Measurements from ENCODE around the gene RAB3B.
"Not testable (repeated sequence)": the region's sequence is repeated elsewhere in the genome, so short reads cannot be mapped to it uniquely, and the experiment has no call there.

The RAB3B gene

GRCh38 chr1:51989582-51990477 lies 670 bp downstream of the RAB3B start:
- DNase-seq = no peak

- DNase-seq = no peak
These were observed 2.2 kb downstream of the RAB3B start for GRCh38 chr1:51988254-51988653.

- DNase-seq = no peak
These were observed 3.8 kb downstream of the RAB3B start for GRCh38 chr1:51986718-51987117.

- no peak for DNase-seq
These were observed 8.3 kb downstream of the RAB3B start for GRCh38 chr1:51982161-51982560.

- no peak for DNase-seq
These were observed 8.9 kb downstream of the RAB3B start for GRCh38 chr1:51981555-51981954.

- no peak for DNase-seq
These were observed 12.4 kb downstream of the RAB3B start for GRCh38 chr1:51978099-51978498.

- DNase-seq = no peak
These were observed 13.5 kb downstream of the RAB3B start for GRCh38 chr1:51976846-51977602.

- DNase-seq = no peak
These were observed 16.7 kb downstream of the RAB3B start for GRCh38 chr1:51973587-51974474.

GRCh38 chr1:51969038-51969705 lies 21.3 kb downstream of the RAB3B start:
- no peak for DNase-seq

GRCh38 chr1:51968632-51969031 lies 21.9 kb downstream of the RAB3B start:
- no peak for DNase-seq

GRCh38 chr1:51967213-51967791 lies 23.2 kb downstream of the RAB3B start:
- not testable (repeated sequence) for DNase-seq

- DNase-seq = no peak
These were observed 23.9 kb downstream of the RAB3B start for GRCh38 chr1:51966559-51966958.

GRCh38 chr1:51964309-51964696 lies 26.2 kb downstream of the RAB3B start:
- DNase-seq = no peak

GRCh38 chr1:51963592-51964308 lies 26.8 kb downstream of the RAB3B start:
- DNase-seq = no peak

GRCh38 chr1:51962486-51963356 lies 27.8 kb downstream of the RAB3B start:
- DNase-seq = no peak

GRCh38 chr1:51961954-51962353 lies 28.5 kb downstream of the RAB3B start:
- DNase-seq = no peak

GRCh38 chr1:51961231-51961630 lies 29.3 kb downstream of the RAB3B start:
- no peak for DNase-seq

GRCh38 chr1:51960262-51960661 lies 30.2 kb downstream of the RAB3B start:
- DNase-seq = no peak

GRCh38 chr1:51958824-51959223 lies 31.7 kb downstream of the RAB3B start:
- DNase-seq = no peak
